NCI-H2029 (cell line): Measurements from ENCODE around the gene ENOX2.
"Not testable (repeated sequence)": the region's sequence is repeated elsewhere in the genome, so short reads cannot be mapped to it uniquely, and the experiment has no call there.

Source experiments
- DNase-seq: peaks from one replicate; lab custom pipeline; 2025; lab: John Stamatoyannopoulos, UW

The ENOX2 gene

GRCh38 chrX:130902783-130903613 is at the start of gene ENOX2:
TSS of gene ENOX2 (minus strand) at chrX:130903209. CDS start at chrX:130703216, 199,993 bp downstream.
- DNase-seq, result peak; percentile 87

GRCh38 chrX:130952266-130953043 is 49.4 kb upstream of the ENOX2 start:
- DNase-seq, result no peak

DNA sequence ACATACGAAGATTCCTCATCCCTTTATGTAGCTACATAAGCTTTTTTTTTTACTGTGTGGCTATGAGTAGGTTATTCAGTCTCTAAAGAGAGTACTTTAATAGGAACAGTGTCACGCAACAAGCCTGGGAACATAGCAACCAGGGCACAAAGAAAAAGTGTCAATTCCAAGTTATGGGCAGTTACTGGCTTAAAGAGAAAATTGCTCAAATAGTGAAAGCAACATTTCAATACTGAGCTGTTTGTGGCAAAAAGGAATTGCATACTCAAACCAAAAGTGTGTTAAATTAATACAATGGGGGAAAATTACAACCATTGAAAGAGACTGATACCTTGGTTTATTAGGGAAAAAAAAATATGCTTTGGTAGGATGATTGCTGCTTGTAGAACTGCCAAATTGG is 41.2 kb upstream of the ENOX2 start:
- no peak for DNase-seq

- no peak for DNase-seq
Measured at GRCh38 chrX:130937101-130937500, 34.1 kb upstream of the ENOX2 start.

GRCh38 chrX:130933358-130933757 is 30.3 kb upstream of the ENOX2 start:
- no peak for DNase-seq

GRCh38 chrX:130920405-130920804 is 17.4 kb upstream of the ENOX2 start:
- DNase-seq, result not testable (repeated sequence)

- DNase-seq, result not testable (repeated sequence)
Measured at GRCh38 chrX:130919676-130920075, 16.7 kb upstream of the ENOX2 start.

GRCh38 chrX:130918498-130918897 is 15.5 kb upstream of the ENOX2 start:
- not testable (repeated sequence) for DNase-seq

GRCh38 chrX:130916636-130917422 is 13.8 kb upstream of the ENOX2 start:
- DNase-seq, result peak; percentile 1

- no peak for DNase-seq
Measured at GRCh38 chrX:130915302-130915701, 12.3 kb upstream of the ENOX2 start.

DNA sequence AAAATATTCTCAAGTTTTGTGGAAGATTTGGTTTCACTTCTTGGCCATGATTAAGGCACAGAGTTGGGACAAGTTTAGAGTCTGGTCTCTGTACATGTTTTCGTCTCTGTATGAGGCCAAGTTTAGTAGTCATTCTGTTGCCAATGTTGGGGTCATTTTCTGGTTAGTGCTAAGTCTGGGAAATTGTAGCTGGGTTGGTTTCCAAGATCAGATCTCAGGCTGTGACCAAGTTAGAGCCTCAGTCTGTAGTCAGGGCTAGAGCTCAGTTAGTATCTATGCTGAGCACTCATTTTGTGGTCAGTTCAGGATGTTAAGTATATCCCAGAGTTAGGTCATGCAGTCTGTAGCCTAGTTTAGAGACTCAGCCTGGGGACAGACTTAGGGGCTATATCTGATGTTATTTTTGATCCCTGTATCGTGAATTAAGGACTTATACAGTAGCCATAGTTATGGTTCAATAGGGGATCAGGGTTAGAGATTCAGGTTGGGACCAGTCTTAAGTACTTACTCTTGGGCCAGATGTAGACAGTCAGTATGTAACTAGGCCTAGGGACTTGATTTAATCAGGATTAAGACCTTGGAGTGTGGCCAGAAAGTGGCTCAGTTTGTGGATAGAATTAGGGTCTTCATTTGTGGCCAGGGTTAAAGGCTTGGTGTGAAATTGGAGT is 6.6 kb upstream of the ENOX2 start:
- no peak for DNase-seq

- DNase-seq, result no peak
Measured at GRCh38 chrX:130906776-130907175, 3.8 kb upstream of the ENOX2 start.

DNA sequence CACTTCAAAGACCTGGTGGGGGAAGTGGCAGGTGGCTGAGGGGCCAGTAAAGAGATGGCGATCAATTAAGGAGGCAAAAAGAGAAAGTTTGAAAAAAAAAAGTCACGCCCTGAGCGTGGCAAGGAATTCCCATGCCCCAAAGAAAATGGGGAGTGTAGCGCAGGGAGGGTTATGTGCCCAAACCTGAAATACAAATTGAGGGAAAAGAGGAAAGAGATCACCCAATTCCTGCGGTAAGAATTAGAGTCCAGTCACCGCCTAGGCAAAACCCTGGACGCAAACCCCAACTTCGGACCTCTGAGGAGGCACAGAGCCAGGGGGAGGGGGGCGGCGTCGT is 595 bp downstream of the ENOX2 start:
- DNase-seq, result no peak

- DNase-seq, result no peak
Measured at GRCh38 chrX:130896802-130897501, 6.1 kb downstream of the ENOX2 start.

DNA sequence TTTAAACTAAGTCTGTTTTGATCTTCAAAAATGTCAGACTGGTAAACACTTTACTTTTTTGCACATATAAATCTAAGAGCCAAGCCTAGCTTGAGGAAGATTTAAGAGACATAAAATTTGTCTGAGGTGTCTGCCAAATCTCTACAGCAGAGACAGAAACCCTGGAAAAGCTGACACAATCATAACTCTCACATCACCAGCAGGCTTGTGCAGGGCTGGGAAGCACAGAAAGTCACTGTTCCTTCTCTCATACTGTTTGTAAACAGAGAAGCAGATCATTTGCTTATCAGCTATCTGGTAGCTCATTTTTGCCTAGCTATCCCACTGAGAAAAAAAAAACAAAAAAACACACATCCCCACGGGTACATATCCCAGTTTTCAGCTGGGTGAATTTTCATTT is 7.0 kb downstream of the ENOX2 start:
- DNase-seq, result no peak

GRCh38 chrX:130895299-130895698 is 7.7 kb downstream of the ENOX2 start:
- DNase-seq, result no peak

- no peak for DNase-seq
Measured at GRCh38 chrX:130893356-130894085, 9.5 kb downstream of the ENOX2 start.

GRCh38 chrX:130887376-130887775 is 15.6 kb downstream of the ENOX2 start:
- no peak for DNase-seq

DNA sequence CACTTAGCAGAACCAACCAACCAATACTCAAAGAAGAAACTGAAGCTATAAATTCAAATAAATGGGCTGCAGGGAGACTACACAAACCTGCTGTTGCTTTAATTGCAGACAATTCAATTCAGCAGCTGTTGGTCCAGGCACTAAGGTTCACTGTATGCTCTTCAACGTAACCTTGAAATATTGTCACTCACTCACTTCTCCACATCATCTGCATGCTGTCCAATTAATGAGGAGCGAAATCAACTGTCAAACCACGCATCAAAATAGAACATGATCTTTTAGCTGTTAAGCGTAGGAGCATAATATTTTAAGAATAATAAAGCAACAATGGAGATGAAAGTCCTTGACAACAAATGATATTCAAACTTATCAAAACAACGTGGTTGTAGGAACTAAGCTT is 17.0 kb downstream of the ENOX2 start:
- no peak for DNase-seq

DNA sequence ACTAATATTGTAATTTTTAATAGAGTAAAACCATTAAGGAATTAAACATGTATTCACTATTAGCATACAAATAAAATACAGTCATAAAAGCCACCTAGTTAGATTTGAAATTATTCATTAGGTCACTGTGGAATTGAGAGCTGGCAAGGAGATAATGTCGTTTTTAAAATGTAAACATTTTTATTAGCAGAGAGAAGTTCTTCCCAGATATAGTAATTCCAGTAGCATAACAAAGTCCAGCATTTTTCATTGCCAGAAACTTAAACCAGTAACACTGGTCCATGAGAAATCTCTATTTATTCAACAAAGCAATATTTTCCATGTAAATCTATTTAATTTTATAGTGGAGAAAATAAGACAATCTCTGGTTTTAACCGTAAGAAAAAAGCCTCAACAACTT is 17.5 kb downstream of the ENOX2 start:
- DNase-seq, result no peak

DNA sequence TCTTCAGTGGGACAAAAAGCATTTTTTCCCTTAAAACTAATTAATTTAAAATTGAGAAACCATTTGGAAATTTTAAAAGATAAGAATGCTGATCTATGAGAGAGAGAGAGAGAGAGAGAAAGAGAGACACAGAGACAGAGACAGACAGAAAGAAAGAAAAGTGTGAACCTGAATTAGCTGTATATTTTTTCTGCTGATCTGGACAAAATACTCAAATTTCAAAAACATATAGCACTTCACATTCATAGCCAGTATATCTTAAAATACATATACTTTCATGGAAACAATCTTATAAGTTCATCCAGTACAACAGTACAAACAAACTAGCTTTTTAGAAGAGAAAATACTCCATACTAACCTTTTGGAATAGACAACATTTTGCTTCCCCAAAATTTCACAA is 18.4 kb downstream of the ENOX2 start:
- DNase-seq, result no peak
